MCF 10A (cell line): Measurements from ENCODE around the gene CCDC57. TPM values are rescaled to one million over a fixed set of nuclear protein-coding genes. Genes with fewer than 3 reads are reported as not detected.

Experiments
- BruUV-seq: library from RNA; stranded (reverse); fragments of 400-500 nt; replicated peaks from 2 replicates; lab custom pipeline; 2021; lab: Mats Ljungman, UMichigan
- CTCF ChIA-PET: fragments of 300-600 bp; sonication (Branson Sonifier 250); formaldehyde crosslinking; extraction: SDS; loops from one replicate; lab custom pipeline; 2021; ENCODE audit warnings: antibody characterized with exemption, inconsistent platforms; lab: Yijun Ruan, JAX
- POLR2A ChIA-PET: fragments of 300-600, 350-650 bp; sonication (Branson Sonifier 250); formaldehyde crosslinking; extraction: SDS; loops from one replicate; lab custom pipeline; 2020; ENCODE audit warnings: antibody characterized with exemption, inconsistent platforms; lab: Yijun Ruan, JAX
- DNase-seq: peaks from one replicate; pipeline ENCODE4 v3.0.0-alpha.2; 2018; ENCODE audit not compliant: unreplicated experiment
- H3K27ac Mint-ChIP-seq: one replicate; pipeline ENCODE4 v1.8.0; 2022; ENCODE audit warnings: mild to moderate bottlenecking, low read depth, mixed read lengths; ENCODE audit not compliant: unreplicated experiment
- H3K27me3 Mint-ChIP-seq: one replicate; pipeline ENCODE4 v1.8.0; 2022; ENCODE audit warnings: mixed read lengths; ENCODE audit not compliant: insufficient read depth, unreplicated experiment
- H3K36me3 Mint-ChIP-seq: one replicate; pipeline ENCODE4 v1.8.0; 2022; ENCODE audit warnings: mild to moderate bottlenecking, moderate library complexity, mixed read lengths; ENCODE audit not compliant: insufficient read depth, unreplicated experiment
- H3K4me1 Mint-ChIP-seq: one replicate; pipeline ENCODE4 v1.8.0; 2022; ENCODE audit warnings: mixed read lengths; ENCODE audit not compliant: insufficient read depth, unreplicated experiment
- H3K4me3 Mint-ChIP-seq: one replicate; pipeline ENCODE4 v1.8.0; 2022; ENCODE audit warnings: mild to moderate bottlenecking, moderate library complexity, mixed read lengths; ENCODE audit not compliant: unreplicated experiment
- H3K9me3 Mint-ChIP-seq: one replicate; pipeline ENCODE4 v1.8.0; 2022; ENCODE audit warnings: mixed read lengths; ENCODE audit not compliant: unreplicated experiment
- CTCF ChIP-seq: fragments of 200-600 bp; IDR thresholded peaks from one replicate; pipeline ENCODE4 v1.8.0; 2022; ENCODE audit warnings: antibody characterized with exemption, mild to moderate bottlenecking; ENCODE audit not compliant: unreplicated experiment
- intact Hi-C: fragments of 100-400 bp; cut with micrococcal nuclease; formaldehyde crosslinking; loops from 2 replicates; pipeline ENCODE4 v1.14.1; 2022
- total RNA-seq: library from RNA; stranded (reverse); gene quantifications from 2 replicates; pipeline ENCODE4 v1.2.3, GENCODE V29; 2022

The CCDC57 gene
- total RNA-seq, 1 experiment from 2014 or later = 86.8 TPM

GRCh38 chr17:82170412-82170961, 42.2 kb downstream of the CCDC57 start:
- H3K36me3 Mint-ChIP-seq = peaks cover 44% of the 10 kb centered on the region
- BruUV-seq = no TSS peak
- intact Hi-C loops = no loop called here
- no peaks in the 10 kb centered on the region for H3K4me1 Mint-ChIP-seq
- POLR2A ChIA-PET = no interaction called here
- CTCF ChIA-PET = no interaction called here
- H3K4me3 Mint-ChIP-seq = no peak overlapping the region
- TF ChIP-seq CTCF = no peak
- no peaks in the 10 kb centered on the region for H3K9me3 Mint-ChIP-seq
- no peak overlapping the region for H3K27ac Mint-ChIP-seq
- H3K27me3 Mint-ChIP-seq = no peaks in the 10 kb centered on the region
- no peak for DNase-seq

- Mint-ChIP-seq H3K4me1 (no peaks in the 10 kb centered on the region), H3K27ac (no peak overlapping the region), H3K9me3 (no peaks in the 10 kb centered on the region), H3K27me3 (no peaks in the 10 kb centered on the region), H3K36me3 (peaks cover 53% of the 10 kb centered on the region), H3K4me3 (no peak overlapping the region)
- intact Hi-C loops = no loop called here
- BruUV-seq = no TSS peak
- DNase-seq = no peak
- TF ChIP-seq CTCF = no peak
- CTCF ChIA-PET = interaction anchor here (0.6 to 0.7 kb wide), 2 partner anchors 9 to 95 kb away, joined by 3 read pairs; no protein-coding TSS in a partner anchor
- POLR2A ChIA-PET = no interaction called here
These were observed 44.1 kb downstream of the CCDC57 start for GRCh38 chr17:82168568-82168967.

- no peak overlapping the region for H3K4me3 Mint-ChIP-seq
- H3K4me1 Mint-ChIP-seq = no peaks in the 10 kb centered on the region
- no peaks in the 10 kb centered on the region for H3K27me3 Mint-ChIP-seq
- H3K27ac Mint-ChIP-seq = no peak overlapping the region
- intact Hi-C loops = no loop called here
- H3K9me3 Mint-ChIP-seq = no peaks in the 10 kb centered on the region
- peaks cover 57% of the 10 kb centered on the region for H3K36me3 Mint-ChIP-seq
- no peak for DNase-seq
- BruUV-seq = no TSS peak
- ChIA-PET POLR2A (no interaction called here), CTCF (no interaction called here)
- TF ChIP-seq CTCF = no peak
These were observed 45.6 kb downstream of the CCDC57 start for GRCh38 chr17:82167028-82167427.

GRCh38 chr17:82164853-82165252, 47.8 kb downstream of the CCDC57 start:
- TF ChIP-seq CTCF = no peak
- Mint-ChIP-seq H3K27ac (no peak overlapping the region), H3K27me3 (no peaks in the 10 kb centered on the region), H3K36me3 (peaks cover 53% of the 10 kb centered on the region), H3K4me1 (peaks cover 4% of the 10 kb centered on the region), H3K9me3 (no peaks in the 10 kb centered on the region), H3K4me3 (no peak overlapping the region)
- intact Hi-C loops = no loop called here
- POLR2A ChIA-PET = interaction anchor here (0.9 kb wide), 1 partner anchor 100 kb away, joined by 3 read pairs; the partner anchor contains the start of gene DUS1L
- BruUV-seq = no TSS peak
- CTCF ChIA-PET = interaction anchor here (0.7 kb wide), 1 partner anchor 69 kb away, joined by 3 read pairs; no protein-coding TSS in a partner anchor
- DNase-seq = no peak
